Cerebellar nuclear complex (tissue), 1 donor: ENCODE results near the gene PIK3IP1.

ENCODE experiments used
- DNase-seq, 2 experiments: peaks; one replicate each; lab custom pipeline; 2025; lab: John Stamatoyannopoulos, UW

Gene PIK3IP1

DNA sequence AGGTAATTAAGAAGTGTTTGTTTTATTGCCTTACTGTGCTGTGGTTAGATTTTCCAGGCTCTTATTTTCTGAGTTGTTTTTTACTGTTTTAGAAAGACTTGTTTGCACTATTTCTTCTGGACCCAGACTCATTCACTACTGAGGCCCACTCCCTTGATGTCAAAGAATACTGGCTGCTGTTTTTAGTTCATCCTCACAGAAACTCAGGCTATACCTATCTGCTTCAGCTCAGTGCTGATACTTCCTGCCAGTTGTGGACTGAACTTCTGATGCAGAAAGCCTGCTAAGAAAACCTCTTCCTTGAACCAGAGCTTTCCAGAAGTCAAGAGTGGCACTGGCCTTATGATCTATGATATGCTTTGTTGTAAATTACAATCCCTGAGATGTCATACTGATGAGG is 15.9 kb upstream of the PIK3IP1 start:
- no peak for DNase-seq

DNA sequence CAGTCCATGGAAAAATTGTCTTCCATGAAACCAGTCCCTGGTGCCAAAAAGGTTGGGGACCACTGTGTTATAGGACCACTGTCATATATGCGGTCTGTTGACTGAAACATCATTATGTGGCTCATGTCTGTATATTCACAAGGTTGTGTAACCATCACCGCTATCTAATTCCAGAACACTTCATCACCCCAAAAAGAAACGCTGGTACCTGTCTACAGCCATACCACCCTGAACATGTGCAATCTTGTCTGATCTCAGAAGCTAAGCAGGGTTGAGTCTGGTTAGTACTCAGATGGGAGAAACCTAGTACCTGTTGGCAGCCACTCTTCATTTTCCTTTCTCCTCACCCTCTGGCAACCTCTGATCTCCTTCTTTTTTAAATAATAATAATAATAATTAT is 12.9 kb upstream of the PIK3IP1 start:
- DNase-seq: no peak

DNA sequence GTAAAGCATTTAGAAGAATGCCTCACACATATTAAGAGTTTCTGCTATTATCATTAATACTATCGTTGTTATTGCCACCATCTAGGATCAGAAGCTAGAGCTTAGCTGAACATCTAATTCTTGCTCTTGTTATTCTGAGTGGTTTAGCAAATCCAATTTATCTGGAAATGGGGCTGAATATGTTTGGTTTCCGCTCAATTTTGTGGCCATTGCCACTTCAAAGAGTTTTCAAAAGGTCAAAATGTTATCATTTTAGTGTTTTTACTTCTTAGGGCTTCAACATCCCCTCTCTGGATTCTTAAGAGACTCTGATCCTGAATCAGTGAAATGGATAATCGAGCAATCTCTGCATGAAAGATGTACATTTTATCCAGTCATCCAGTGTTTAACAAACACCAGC is 10.2 kb upstream of the PIK3IP1 start:
- no peak for DNase-seq

DNA sequence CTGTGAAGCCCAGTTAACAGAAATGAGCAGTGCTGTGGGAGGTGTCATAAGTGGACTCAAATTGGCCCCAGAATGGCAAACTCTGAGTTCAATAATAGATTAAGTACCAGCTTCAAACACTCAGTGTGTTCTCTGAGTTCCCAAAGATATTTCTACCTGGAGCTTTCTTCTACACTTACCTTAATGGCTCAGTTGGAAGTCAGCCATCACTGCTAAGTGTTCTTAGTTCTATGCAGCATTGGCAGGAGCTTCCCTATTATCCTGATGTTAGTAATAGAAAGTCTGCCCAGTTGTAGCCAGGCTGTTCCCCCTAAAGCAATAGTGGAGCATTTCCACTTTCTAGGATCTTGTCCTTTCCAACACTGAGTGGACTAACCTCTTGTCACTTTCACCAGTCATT is 9.7 kb upstream of the PIK3IP1 start:
- DNase-seq: no peak

DNA sequence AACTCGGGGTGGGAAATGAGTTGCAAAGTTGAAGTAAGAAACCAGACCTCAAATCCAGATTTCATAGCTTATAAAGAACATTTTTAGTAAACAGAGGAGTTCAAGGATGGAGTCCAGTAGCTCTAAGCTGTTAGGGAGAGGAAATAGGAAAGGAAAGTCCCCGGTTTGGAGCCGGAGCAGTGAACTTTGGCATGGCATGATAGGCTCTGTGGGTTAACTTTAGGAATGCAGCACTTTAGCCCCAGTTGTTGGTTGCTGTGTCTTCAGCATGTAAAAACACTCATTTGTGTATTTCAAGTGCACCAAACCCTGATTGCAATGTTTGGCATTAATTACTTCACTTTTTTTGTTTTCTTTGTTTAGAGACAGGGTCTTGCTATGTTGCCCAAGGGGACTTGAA is 8.6 kb upstream of the PIK3IP1 start:
- DNase-seq: no peak

DNA sequence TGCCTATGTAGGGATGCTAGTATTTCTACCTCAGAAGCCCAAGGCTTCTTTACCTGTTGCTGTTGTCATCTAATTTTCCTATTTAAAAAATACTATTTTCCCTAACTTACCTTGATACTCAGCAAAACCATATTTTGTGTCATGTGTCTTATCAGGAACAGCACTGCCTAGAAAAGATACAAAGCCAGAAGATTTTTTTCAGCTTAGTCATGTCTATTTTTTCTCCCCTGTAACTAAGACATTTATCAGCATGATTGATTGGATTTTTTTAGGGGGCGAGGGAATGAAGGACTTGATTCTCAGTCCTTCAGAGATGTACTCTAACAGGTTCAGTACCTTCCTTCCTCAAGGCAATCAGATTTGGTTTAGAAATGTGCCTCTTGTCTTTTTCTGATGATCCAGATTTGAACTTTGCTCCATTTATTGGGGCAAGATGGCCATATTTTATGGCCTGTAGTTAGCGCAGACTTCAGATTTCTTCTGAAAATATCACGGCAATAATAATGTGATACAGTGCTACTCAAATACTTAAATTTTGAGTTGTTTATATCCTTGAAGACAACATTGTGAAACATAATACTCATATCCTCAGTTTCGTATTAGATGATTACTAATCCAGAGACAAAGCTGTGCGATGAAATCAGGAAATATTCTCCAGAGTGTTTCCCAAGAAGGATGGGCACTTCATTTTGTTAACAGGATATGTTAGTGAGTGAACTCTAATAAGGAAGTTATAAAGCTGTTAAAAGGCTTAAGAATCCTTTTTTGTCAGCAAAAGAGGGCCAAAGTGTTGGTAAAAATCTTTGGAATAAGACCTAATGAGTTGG is 3.8 kb upstream of the PIK3IP1 start:
- no peak for DNase-seq

DNA sequence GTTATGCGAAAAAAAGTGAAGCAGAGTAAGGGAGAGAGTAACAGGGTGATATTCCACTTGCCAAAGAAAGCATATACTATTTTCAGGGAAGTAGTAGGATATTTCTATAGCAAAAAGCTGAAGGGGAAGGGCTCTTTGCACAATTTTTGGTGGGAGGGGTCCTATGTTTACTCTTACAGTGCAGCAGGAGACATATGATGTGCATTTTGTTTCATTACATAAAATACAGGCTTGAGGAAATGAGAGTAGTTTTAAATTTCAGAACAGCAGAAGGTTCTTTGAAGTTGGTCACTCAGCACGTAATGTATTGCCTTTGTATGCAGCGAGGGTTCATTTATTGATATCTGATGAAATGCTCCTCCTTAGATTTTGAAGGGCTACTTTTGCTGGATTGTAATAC is 3.1 kb upstream of the PIK3IP1 start:
- DNase-seq: no peak

DNA sequence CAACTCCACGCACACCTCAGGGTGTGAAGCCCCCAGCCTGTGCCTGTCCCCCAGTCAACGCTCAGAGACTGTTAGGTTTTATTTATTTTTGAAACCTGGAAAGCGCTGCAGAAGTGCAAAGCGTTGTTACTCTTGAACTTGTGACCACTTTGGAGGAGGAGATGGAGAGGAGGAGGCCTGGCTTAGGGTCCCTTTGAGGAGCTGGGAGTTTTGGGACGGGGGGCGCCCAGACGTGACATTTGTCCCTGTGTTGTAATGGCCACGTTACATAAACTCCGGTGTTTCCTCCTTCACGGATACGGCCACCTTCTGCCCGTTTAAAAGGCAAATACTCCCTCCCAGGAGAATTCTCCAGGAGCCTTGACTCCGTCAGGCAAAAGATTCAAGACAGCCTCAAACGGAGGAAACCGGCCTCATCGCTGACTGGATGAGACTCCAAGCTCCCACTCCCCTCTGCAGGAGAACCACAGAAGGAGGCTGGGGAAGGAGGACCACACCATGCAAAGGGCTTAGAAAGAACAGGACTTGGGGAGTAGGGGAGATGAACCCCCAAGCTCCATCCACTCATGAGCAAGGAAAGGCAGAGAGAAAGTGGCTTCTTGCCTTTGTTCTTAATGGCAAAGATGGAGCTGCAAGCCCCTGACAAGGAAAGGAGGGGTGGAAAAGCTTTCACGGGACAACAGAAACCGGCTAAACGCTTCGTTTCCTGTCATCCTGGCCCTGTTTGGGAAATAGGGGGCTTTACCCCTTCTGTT is 630 bp downstream of the PIK3IP1 start:
- no peak for DNase-seq

DNA sequence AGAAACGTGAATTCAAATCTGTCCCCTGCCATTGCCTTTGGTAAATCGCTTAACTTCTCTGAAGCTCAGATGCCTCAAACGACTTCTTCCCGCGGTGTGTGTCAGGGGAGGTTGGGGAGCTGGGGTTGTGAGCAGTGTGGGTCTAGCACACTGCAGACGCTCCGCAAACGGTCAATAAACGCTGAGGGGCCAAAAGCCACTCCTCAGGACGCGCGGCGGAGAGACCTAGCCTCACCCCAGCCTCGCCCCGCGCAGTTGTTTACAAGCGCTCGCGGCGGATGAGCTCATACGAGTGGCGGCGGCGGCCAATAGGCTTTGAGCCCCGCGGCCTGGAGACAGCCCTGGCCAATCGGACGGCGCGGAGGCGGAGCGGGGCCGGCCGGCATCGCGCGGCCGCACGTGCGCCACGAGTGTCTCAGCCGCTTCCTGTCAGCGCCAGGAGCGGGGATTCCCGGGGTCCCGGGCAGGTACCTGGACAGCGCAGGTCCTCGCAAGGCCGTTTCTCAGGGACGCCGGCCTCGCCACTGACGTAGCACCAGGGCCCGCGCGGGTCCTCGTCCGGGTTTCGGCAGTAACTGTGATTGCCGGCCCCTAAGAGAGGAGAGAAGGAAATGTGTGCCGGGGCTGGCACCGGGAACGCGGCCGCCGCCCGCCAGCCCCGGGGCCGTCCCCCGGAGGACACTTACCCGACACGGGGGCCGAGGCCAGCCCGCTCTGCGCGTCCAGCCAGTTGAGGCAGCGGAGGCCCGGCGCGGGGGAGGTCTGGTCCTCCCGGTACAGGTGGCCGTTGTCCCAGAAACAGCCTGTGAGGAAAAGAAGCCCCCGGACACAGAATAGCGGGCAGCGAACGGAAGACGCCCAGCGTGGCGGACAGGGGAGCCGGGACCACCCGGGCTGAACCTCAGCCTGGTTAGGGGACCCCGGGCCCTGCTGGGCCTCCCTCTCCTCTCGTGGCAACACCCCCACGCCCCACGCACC is 1.5 kb downstream of the PIK3IP1 start:
- DNase-seq: peak; percentile 39 to 81

DNA sequence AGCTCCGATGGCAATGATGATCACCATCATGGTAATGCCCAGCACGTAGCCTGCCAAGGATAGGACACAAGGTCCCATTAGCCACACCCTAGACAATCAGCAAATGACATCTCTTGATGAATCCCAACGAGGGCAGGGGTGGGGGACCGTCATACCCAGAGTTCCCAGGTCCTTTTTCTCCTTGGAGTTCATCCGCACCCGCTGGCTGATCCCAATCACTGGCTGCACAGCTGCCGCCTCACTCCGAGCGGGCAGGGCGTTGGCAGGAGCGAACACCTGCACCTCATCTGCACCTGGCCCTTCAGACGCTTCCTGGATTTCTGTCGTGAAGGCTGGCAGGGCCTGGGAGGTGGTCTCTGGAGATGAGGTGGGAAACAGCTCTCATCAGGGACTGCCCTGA is 2.9 kb downstream of the PIK3IP1 start:
- DNase-seq: no peak

DNA sequence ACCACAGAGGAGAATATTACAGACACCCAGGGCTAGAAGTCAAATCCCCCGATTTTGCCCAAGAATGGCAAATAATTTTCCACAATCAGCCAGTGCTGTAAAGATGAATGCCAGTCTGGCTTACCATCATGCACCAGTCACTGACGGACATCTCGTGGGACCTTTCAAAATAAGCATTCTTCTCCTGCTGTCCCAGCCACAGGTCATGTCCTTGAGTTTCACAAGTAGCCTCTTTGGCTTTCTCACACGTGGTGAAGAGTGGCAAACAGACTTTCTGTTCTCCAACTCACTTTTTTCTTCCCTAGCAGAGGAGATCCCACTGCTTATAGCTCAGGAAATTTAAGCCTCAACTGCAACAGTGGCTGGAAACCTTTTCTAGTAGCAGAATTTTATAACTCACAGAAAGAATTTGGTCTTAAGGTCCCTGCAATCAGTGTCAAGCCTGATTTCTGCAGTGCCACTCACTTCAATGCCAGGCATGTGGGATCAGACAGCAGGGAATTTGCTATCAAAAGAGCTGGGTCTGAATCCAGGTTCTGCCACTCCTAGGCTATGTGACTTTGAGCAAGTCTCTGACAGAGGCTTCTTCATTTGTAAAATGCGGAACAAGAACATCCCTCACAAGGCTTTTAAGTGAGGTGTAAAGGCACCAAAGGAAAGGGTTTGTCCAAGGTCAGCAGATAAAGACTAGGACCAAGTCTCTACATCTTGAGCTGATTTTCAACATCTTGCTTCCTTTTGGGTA is 3.6 kb downstream of the PIK3IP1 start:
- no peak for DNase-seq

DNA sequence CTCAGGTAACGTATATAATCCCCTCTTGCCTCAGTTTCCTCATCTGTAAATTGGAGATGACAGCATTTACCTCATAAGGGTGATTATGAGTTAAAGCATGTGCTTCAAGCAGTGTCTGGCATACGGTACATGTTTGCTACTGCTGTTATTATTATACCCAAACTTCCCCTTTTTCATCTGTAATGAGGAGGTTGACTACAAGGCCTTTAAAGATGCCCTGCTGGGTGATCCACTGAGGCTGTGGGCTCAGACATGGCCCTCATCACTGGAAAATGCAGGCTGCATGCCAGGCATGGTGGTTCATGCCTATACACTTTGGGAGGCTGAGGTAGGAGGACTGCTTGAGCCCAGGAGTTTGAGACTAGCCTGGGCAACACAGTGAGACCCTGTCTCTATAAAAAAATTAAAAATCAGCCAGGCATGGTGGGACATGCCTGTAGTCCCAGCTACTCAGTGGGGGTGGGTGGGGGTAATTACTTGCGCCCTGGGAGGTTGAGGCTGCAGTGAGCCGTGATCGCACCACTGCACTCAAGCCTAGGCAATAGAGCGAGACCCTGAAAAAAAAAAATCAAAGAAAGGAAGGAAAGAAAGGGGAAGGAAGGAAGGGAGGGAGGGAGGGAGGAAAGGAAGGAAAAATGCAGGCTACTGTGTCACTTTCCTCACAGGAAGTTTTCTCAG is 4.3 kb downstream of the PIK3IP1 start:
- no peak for DNase-seq

DNA sequence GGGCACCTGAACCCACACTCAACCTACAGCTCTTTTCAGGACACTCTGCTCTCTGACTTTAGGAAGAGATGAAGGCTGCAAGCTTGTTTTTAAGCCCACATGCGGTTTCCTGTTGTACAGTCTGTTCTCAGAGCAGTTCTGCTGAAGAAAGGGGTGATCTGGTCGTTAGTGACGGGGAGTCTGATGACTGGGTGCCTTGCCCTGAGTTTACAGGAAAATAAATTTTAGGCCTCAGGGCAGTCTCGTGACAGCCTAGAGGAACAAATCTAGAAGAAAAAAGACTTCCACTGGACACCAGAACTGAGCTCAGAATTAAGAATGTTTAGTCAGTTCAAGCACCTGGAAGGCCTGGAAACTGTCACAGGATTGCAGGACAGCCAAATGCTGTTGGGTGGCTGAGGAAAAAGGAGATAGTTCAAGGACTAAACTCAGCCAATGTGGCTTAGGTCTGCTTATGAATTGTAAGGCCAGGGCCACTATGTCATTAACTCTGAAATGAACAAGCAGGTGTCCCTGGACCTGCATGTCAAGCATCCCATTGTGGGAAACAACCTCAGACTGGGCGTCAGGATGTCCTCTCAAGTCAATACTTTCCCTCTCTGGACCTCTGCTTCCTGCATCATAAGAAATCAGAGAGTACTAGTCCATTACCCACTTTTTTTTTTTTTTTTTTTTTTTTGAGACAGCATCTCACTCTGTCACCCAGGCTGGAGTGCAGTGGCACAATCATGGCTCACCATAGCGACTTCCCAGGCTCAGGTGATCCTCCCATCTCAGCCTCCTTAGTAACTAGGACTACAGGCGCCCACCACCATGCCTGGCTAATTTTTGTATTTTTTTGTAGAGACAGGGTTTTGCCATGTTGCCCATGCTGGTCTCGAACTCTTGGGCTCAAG is 5.7 kb downstream of the PIK3IP1 start:
- DNase-seq: no peak

DNA sequence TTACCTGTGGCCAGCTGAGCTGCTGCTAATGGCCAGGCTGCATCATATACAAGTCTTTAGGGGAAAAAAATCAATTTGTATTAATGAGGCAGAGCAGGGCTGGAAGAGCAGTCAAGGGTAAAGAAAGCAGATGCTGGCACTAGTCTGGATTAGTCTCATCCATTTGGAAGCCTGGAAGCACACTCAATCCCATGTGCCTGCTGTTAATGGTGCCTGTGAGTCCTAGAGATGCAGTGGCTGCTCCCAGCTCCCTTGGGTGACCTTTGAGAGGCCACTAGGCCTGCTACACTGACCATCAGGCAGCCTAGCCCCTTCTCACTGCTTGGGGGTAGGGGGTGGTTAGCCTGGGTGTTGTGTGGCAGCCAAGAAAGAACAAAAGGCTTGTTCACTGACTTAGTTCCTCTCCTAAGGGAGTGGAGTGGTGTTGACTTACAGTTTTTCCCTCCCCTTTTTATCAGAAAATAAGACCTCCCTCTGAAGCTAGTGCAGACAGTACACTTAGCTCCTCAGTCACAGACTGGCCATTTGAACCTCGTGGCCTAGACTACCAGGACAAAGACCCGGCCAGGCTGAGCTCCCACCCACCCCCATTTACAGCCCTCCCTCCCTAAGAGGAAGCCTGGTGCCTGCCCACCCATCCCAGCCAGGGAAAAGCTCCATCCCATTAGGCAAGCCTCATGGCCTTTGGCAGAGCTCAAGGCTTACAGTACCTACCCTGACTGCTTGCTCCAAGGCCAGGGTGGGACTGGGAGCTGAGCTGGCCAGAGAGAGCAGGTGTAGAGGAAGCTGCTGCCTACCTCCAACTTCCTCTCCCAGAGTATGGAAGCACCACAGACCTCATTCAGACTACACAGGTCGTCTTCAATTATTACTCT is 7.8 kb downstream of the PIK3IP1 start:
- DNase-seq: no peak

DNA sequence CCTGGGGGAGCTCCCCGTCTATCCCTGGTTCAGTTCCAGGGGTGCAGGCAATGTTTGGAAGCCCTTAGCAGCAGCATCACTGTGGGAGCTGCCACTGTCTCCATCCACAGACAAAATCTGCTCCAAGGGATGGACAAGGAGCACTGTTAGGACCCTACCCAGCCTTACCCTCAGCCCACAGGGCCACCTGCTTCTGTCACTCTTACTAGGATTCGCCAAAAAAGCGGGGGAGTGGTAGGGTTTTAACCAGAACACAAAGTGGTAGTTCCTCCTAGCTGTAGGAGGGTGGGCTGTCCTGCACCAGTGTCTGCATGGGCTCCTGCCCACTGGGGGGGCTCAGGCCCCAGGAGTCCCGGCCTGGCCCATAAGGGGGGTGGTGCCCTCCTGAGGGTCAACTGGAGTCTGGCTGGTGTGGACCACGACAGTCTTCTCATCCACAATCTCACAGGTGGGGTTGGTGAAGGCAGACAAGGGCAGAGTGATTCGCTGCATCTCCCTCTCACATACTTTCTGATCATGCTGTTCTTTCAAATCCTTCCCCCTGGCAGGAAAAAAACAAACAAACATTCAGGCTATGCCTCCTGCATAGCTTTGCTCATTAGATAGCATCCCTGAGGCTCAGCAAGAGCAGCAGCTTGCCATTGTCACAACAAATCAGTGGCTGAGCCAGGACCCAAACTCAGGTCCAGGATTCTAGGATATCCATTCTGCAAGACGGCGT is 9.4 kb downstream of the PIK3IP1 start:
- DNase-seq: no peak

DNA sequence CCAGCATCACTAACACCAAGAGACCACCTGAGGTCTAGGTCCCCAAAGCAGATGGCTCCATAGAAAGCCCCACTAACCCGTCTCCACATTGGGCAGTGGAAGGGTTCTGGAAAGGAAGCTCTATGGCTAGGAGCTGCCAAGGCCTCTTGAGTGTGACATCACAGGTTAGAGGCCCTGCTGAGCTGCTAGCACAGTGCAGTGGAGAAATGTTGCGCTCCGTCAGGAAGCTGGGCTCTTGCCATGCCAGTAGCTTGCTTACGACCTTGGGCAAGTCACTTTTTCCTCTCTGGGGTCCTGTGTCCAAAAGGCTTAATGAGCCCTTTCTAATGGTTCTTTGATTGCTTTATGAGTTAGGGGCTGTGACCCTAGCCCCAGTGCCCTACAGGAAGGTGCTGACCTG is 10.6 kb downstream of the PIK3IP1 start:
- no peak for DNase-seq

DNA sequence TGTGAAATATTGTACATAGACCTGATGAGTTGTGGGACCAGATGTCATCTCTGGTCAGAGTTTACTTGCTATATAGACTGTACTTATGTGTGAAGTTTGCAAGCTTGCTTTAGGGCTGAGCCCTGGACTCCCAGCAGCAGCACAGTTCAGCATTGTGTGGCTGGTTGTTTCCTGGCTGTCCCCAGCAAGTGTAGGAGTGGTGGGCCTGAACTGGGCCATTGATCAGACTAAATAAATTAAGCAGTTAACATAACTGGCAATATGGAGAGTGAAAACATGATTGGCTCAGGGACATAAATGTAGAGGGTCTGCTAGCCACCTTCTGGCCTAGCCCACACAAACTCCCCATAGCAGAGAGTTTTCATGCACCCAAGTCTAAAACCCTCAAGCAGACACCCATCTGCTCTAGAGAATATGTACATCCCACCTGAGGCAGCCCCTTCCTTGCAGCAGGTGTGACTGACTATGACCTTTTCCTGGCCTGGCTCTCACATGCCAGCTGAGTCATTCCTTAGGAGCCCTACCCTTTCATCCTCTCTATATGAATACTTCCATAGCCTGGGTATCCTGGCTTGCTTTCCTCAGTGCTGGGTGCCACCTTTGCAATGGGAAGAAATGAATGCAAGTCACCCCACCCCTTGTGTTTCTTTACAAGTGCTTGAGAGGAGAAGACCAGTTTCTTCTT is 12.3 kb downstream of the PIK3IP1 start:
- no peak for DNase-seq

DNA sequence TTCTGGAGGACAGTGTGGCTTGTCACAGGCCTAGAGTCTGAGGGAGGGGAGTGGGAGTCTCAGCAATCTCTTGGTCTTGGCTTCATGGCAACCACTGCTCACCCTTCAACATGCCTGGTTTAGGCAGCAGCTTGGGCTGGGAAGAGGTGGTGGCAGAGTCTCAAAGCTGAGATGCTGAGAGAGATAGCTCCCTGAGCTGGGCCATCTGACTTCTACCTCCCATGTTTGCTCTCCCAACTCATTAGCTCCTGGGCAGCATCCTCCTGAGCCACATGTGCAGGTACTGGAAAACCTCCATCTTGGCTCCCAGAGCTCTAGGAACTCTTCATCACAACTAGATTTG is 13.0 kb downstream of the PIK3IP1 start:
- no peak for DNase-seq
